Endothelial cell (in vitro differentiated cells): ENCODE results near the gene RANBP3L. TPM values are rescaled to one million over a fixed set of nuclear protein-coding genes. Genes with fewer than 3 reads are reported as not detected.

Experiments used
- DNase-seq: peaks from one replicate; pipeline ENCODE4 v3.0.0; 2021; ENCODE audit warnings: low spot score
- H3K27ac Mint-ChIP-seq: one replicate; pipeline ENCODE4 v1.8.0; 2021; ENCODE audit warnings: mixed read lengths, inconsistent platforms; ENCODE audit not compliant: unreplicated experiment
- H3K27me3 Mint-ChIP-seq: one replicate; pipeline ENCODE4 v1.8.0; 2021; ENCODE audit warnings: mild to moderate bottlenecking, moderate library complexity, mixed read lengths, inconsistent platforms; ENCODE audit not compliant: unreplicated experiment
- H3K36me3 Mint-ChIP-seq: one replicate; pipeline ENCODE4 v1.8.0; 2021; ENCODE audit warnings: mild to moderate bottlenecking, low read depth, mixed read lengths, inconsistent platforms; ENCODE audit not compliant: unreplicated experiment
- H3K4me1 Mint-ChIP-seq: one replicate; pipeline ENCODE4 v1.8.0; 2021; ENCODE audit warnings: mild to moderate bottlenecking, mixed read lengths, inconsistent platforms; ENCODE audit not compliant: unreplicated experiment
- H3K4me3 Mint-ChIP-seq: one replicate; pipeline ENCODE4 v1.8.0; 2021; ENCODE audit warnings: mild to moderate bottlenecking, mixed read lengths, inconsistent platforms; ENCODE audit not compliant: unreplicated experiment
- H3K9me3 Mint-ChIP-seq: one replicate; pipeline ENCODE4 v1.8.0; 2021; ENCODE audit warnings: mixed read lengths, inconsistent platforms; ENCODE audit not compliant: unreplicated experiment
- CTCF ChIP-seq: fragments of 200-600 bp; sonication (generic); IDR thresholded peaks from one replicate; pipeline ENCODE4 v1.5.0; 2021; ENCODE audit warnings: antibody characterized with exemption; ENCODE audit not compliant: unreplicated experiment
- total RNA-seq: library from RNA; stranded (reverse); fragmentation: NEBNext Ultra II Directional; extraction: Animal tissue kit (Norgen Biotek cat#: 25700); gene quantifications from one replicate; pipeline ENCODE4 v1.2.1, GENCODE V29; 2021; ENCODE audit not compliant: unreplicated experiment

The RANBP3L gene
- total RNA-seq, 1 donor from 2014 or later, result not detected

- TF ChIP-seq CTCF, result no peak
- Mint-ChIP-seq H3K36me3 (no peaks in the 10 kb centered on the region), H3K27ac (no peak overlapping the region), H3K4me1 (peaks cover 6% of the 10 kb centered on the region), H3K9me3 (no peaks in the 10 kb centered on the region), H3K27me3 (no peaks in the 10 kb centered on the region), H3K4me3 (no peak overlapping the region)
- no peak for DNase-seq
These were observed 32.2 kb downstream of the RANBP3L start for GRCh38 chr5:36269478-36269877.

GRCh38 chr5:36267905-36268304 is 33.8 kb downstream of the RANBP3L start:
- no peaks in the 10 kb centered on the region for H3K27me3 Mint-ChIP-seq
- TF ChIP-seq CTCF, result no peak
- no peak overlapping the region for H3K4me3 Mint-ChIP-seq
- no peak overlapping the region for H3K27ac Mint-ChIP-seq
- DNase-seq, result no peak
- H3K9me3 Mint-ChIP-seq, result no peaks in the 10 kb centered on the region
- H3K36me3 Mint-ChIP-seq, result no peaks in the 10 kb centered on the region
- H3K4me1 Mint-ChIP-seq, result no peaks in the 10 kb centered on the region

GRCh38 chr5:36264202-36264760 is 37.4 kb downstream of the RANBP3L start:
- Mint-ChIP-seq H3K4me3 (no peak overlapping the region), H3K4me1 (no peaks in the 10 kb centered on the region), H3K27me3 (no peaks in the 10 kb centered on the region), H3K9me3 (no peaks in the 10 kb centered on the region), H3K36me3 (no peaks in the 10 kb centered on the region), H3K27ac (no peak overlapping the region)
- no peak for DNase-seq
- TF ChIP-seq CTCF, result no peak

- H3K9me3 Mint-ChIP-seq, result no peaks in the 10 kb centered on the region
- H3K27me3 Mint-ChIP-seq, result no peaks in the 10 kb centered on the region
- TF ChIP-seq CTCF, result no peak
- no peaks in the 10 kb centered on the region for H3K4me1 Mint-ChIP-seq
- no peak overlapping the region for H3K27ac Mint-ChIP-seq
- no peaks in the 10 kb centered on the region for H3K36me3 Mint-ChIP-seq
- DNase-seq, result no peak
- H3K4me3 Mint-ChIP-seq, result no peak overlapping the region
These were observed 40.5 kb downstream of the RANBP3L start for GRCh38 chr5:36261186-36261585.

- Mint-ChIP-seq H3K27ac (no peak overlapping the region), H3K36me3 (no peaks in the 10 kb centered on the region), H3K4me3 (no peak overlapping the region), H3K27me3 (no peaks in the 10 kb centered on the region), H3K9me3 (no peaks in the 10 kb centered on the region), H3K4me1 (no peaks in the 10 kb centered on the region)
- TF ChIP-seq CTCF, result no peak
- no peak for DNase-seq
These were observed 48.1 kb downstream of the RANBP3L start for GRCh38 chr5:36253575-36253974.
